Measurements from ENCODE around the gene RTP5.
"Not testable (repeated sequence)": the region's sequence is repeated elsewhere in the genome, so short reads cannot be mapped to it uniquely, and the experiment has no call there.

RTP5 gene

GRCh38 chr2:241869087-241869961, at the start of gene RTP5:
RTP5 (plus strand) TSS chr2:241869729; CDS start chr2:241869757, 28 bp downstream.
- H3K4me2 ChIP-seq (ENCODE audit: insufficient read depth, low read length) = peak within 1 kb of the TSS; percentile 52
- peak within 1 kb of the TSS; percentile 58 for H3K27ac ChIP-seq (ENCODE audit: low read length)
- no peak within 1 kb of the TSS for H2AFZ ChIP-seq (ENCODE audit: low read depth, low read length)
- H3K4me1 ChIP-seq (ENCODE audit: insufficient read depth, low read length) = peaks cover 79% of the 10 kb centered on the region
- H3K27me3 ChIP-seq (ENCODE audit: insufficient read depth, low read length, poor library complexity) = no peaks in the 10 kb centered on the region
- TF ChIP-seq CTCF (IDR thresholded peaks at IDR 0.05; ENCODE audit: borderline replicate concordance, extremely low read depth, low read length, poor library complexity, severe bottlenecking) (no peak), EZH2 (IDR thresholded peaks at IDR 0.05; ENCODE audit: borderline replicate concordance, low read depth, low read length, severe bottlenecking) (no peak)
- no peak for DNase-seq
- H3K79me2 ChIP-seq (ENCODE audit: insufficient read depth, low read length) = no peaks in the 10 kb centered on the region
- H3K9ac ChIP-seq (ENCODE audit: low read depth, low read length) = peak within 1 kb of the TSS; percentile 27; the same call in 1 of the 2 replicates
- no peaks in the 10 kb centered on the region for H3K36me3 ChIP-seq (ENCODE audit: insufficient read depth, low read length)
- peaks cover 28% of the 10 kb centered on the region for H4K20me1 ChIP-seq (ENCODE audit: insufficient read depth, low read length)
- H3K4me3 ChIP-seq (ENCODE audit: low read depth in 1 of 2, low read length in 2 of 2) = no peak within 1 kb of the TSS
- ATAC-seq (ENCODE audit: insufficient read depth, low read depth) = no peak
- no peaks in the 10 kb centered on the region for H3K9me3 ChIP-seq (ENCODE audit: insufficient read depth, low read length, severe bottlenecking)

GRCh38 chr2:241819947-241820624, 49.4 kb upstream of the RTP5 start:
- not testable (repeated sequence) for H3K27ac ChIP-seq (ENCODE audit: low read length); H4K20me1 ChIP-seq (ENCODE audit: insufficient read depth, low read length); H3K27me3 ChIP-seq (ENCODE audit: insufficient read depth, low read length, poor library complexity); DNase-seq; H3K9ac ChIP-seq (ENCODE audit: low read depth, low read length); H3K79me2 ChIP-seq (ENCODE audit: insufficient read depth, low read length); H3K4me3 ChIP-seq (ENCODE audit: low read depth in 1 of 2, low read length in 2 of 2); H3K4me2 ChIP-seq (ENCODE audit: insufficient read depth, low read length); H2AFZ ChIP-seq (ENCODE audit: low read depth, low read length); ATAC-seq (ENCODE audit: insufficient read depth, low read depth); H3K4me1 ChIP-seq (ENCODE audit: insufficient read depth, low read length); H3K9me3 ChIP-seq (ENCODE audit: insufficient read depth, low read length, severe bottlenecking); H3K36me3 ChIP-seq (ENCODE audit: insufficient read depth, low read length)

GRCh38 chr2:241820625-241821384, 48.7 kb upstream of the RTP5 start:
- Histone ChIP-seq H3K79me2 (ENCODE audit: insufficient read depth, low read length) (no peaks in the 10 kb centered on the region), H3K36me3 (ENCODE audit: insufficient read depth, low read length) (no peaks in the 10 kb centered on the region), H3K27ac (ENCODE audit: low read length) (no peak overlapping the region), H3K9me3 (ENCODE audit: insufficient read depth, low read length, severe bottlenecking) (no peaks in the 10 kb centered on the region), H3K4me1 (ENCODE audit: insufficient read depth, low read length) (no peaks in the 10 kb centered on the region), H3K9ac (ENCODE audit: low read depth, low read length) (no peak overlapping the region), H2AFZ (ENCODE audit: low read depth, low read length) (no peak overlapping the region), H3K4me3 (ENCODE audit: low read depth in 1 of 2, low read length in 2 of 2) (no peak overlapping the region), H3K27me3 (ENCODE audit: insufficient read depth, low read length, poor library complexity) (no peaks in the 10 kb centered on the region), H3K4me2 (ENCODE audit: insufficient read depth, low read length) (no peak overlapping the region), H4K20me1 (ENCODE audit: insufficient read depth, low read length) (peaks cover 2% of the 10 kb centered on the region; the same call in 1 of the 2 replicates)
- TF ChIP-seq CTCF (IDR thresholded peaks at IDR 0.05; ENCODE audit: borderline replicate concordance, extremely low read depth, low read length, poor library complexity, severe bottlenecking) = no peak
- no peak for TF ChIP-seq EZH2 (IDR thresholded peaks at IDR 0.05; ENCODE audit: borderline replicate concordance, low read depth, low read length, severe bottlenecking)
- DNase-seq (no peak), ATAC-seq (ENCODE audit: insufficient read depth, low read depth) (no peak)
